HepG2 (cell line): ENCODE results near the gene TBCB. TPM values are rescaled to one million over a fixed set of nuclear protein-coding genes. Genes with fewer than 3 reads are reported as not detected.
A peak's percentile ranks its signal among the peaks of the same experiment; 100 is the strongest.

Source experiments
- CBX5 ChIP-seq: sonication (generic); formaldehyde crosslinking; IDR thresholded peaks from 2 replicates; pipeline ENCODE4 v1.4.0; 2020; ENCODE audit warnings: missing genetic modification reagents, borderline replicate concordance
- EHMT2 ChIP-seq: fragments of 200-600 bp; sonication (generic); IDR thresholded peaks from 2 replicates; pipeline ENCODE4 v1.7.0; 2017; ENCODE audit warnings: antibody characterized with exemption, low read depth, low read length, borderline replicate concordance
- HMG20A ChIP-seq: IDR thresholded peaks from 2 replicates; pipeline ENCODE4 v1.6.1; 2016; ENCODE audit warnings: borderline replicate concordance
- KLF12 ChIP-seq: sonication (generic); formaldehyde crosslinking; IDR thresholded peaks from 2 replicates; pipeline ENCODE4 v1.4.0; 2020; ENCODE audit warnings: missing genetic modification reagents, borderline replicate concordance
- LRRFIP1 ChIP-seq: sonication (generic); formaldehyde crosslinking; conservative IDR thresholded peaks from 2 replicates; pipeline ENCODE4 v1.4.0; 2020; ENCODE audit warnings: missing genetic modification reagents
- MEIS1 ChIP-seq: sonication (generic); formaldehyde crosslinking; IDR thresholded peaks from 2 replicates; pipeline ENCODE4 v1.9.0; 2021; ENCODE audit warnings: mild to moderate bottlenecking, missing genetic modification reagents, moderate library complexity, borderline replicate concordance
- MXD3 ChIP-seq: IDR thresholded peaks from 2 replicates; pipeline ENCODE4 v1.6.1; 2016; ENCODE audit warnings: mild to moderate bottlenecking, missing biosample characterization, missing genetic modification reagents
- MZF1 ChIP-seq: sonication (generic); formaldehyde crosslinking; IDR thresholded peaks from 2 replicates; pipeline ENCODE4 v1.8.1; 2023; ENCODE audit warnings: mild to moderate bottlenecking, missing genetic modification reagents, borderline replicate concordance
- RARG ChIP-seq: sonication (generic); formaldehyde crosslinking; IDR thresholded peaks from 2 replicates; pipeline ENCODE4 v1.4.0; 2020; ENCODE audit warnings: low read depth, mild to moderate bottlenecking, missing genetic modification reagents
- SAP130 ChIP-seq: IDR thresholded peaks from 2 replicates; pipeline ENCODE4 v1.6.1; 2016; ENCODE audit warnings: low read depth
- SP140L ChIP-seq: sonication (generic); formaldehyde crosslinking; IDR thresholded peaks from 2 replicates; pipeline ENCODE4 v1.4.0; 2020; ENCODE audit warnings: missing genetic modification reagents, borderline replicate concordance
- ZFP36L1 ChIP-seq: sonication (generic); formaldehyde crosslinking; IDR thresholded peaks from 2 replicates; pipeline ENCODE4 v1.8.0; 2022; ENCODE audit warnings: mild to moderate bottlenecking, missing genetic modification reagents, moderate library complexity
- ZNF34 ChIP-seq: sonication (generic); formaldehyde crosslinking; IDR thresholded peaks from 2 replicates; pipeline ENCODE4 v1.4.0; 2020; ENCODE audit warnings: mild to moderate bottlenecking, missing genetic modification reagents, borderline replicate concordance
- ZNF598 ChIP-seq: sonication (generic); formaldehyde crosslinking; IDR thresholded peaks from 2 replicates; pipeline ENCODE4 v1.5.1; 2020; ENCODE audit warnings: mild to moderate bottlenecking, missing genetic modification reagents, borderline replicate concordance
- ZNF770 ChIP-seq: sonication (generic); formaldehyde crosslinking; IDR thresholded peaks from 2 replicates; pipeline ENCODE4 v1.5.0; 2020; ENCODE audit warnings: mild to moderate bottlenecking, missing genetic modification reagents
- ZNF839 ChIP-seq: sonication (generic); formaldehyde crosslinking; IDR thresholded peaks from 2 replicates; pipeline ENCODE4 v1.4.0; 2020; ENCODE audit warnings: missing genetic modification reagents, mild to moderate bottlenecking, borderline replicate concordance
- ZSCAN31 ChIP-seq: sonication (generic); formaldehyde crosslinking; IDR thresholded peaks from 2 replicates; pipeline ENCODE4 v1.5.0; 2020; ENCODE audit warnings: low read depth, mild to moderate bottlenecking, missing genetic modification reagents
- polyA plus RNA-seq, 8 experiments: library from polyadenylated mRNA; depleted of rRNA in 3 of 8; stranded (reverse) in 7 of 8; unstranded in 1 of 8; fragments of >200 nt; fragmentation: Illumina TruSeq in 4 of 8; extraction: Trizol in 4 of 8; gene quantifications; 2 replicates each; pipeline versions ENCODE4 v1.2.1 to v1.2.3, GENCODE V29; 2011 to 2016; ENCODE audit warnings: low read depth in 4 of 8, missing spikeins in 1 of 8, mixed read lengths in 1 of 8; ENCODE audit not compliant: insufficient read depth in 1 of 8
- total RNA-seq, 5 experiments: library from RNA; depleted of rRNA; stranded (reverse); fragments of >200 nt; fragmentation: Illumina TruSeq; extraction: Trizol; gene quantifications; 2 replicates each; pipeline ENCODE4 v1.2.3, GENCODE V29; 2016; ENCODE audit warnings: low read depth in 1 of 5
- TF ChIP-seq, protein P1 (sequence below): sonication (generic); formaldehyde crosslinking; IDR thresholded peaks from 2 replicates; pipeline ENCODE4 v1.8.1; 2023; ENCODE audit warnings: mild to moderate bottlenecking, missing genetic modification reagents

The TBCB gene
- total and polyA plus RNA-seq, 2 of the 13 experiments (the other 11 are each of a cell fraction or from before 2014, with no cell fraction given): 271 to 276 TPM

DNA sequence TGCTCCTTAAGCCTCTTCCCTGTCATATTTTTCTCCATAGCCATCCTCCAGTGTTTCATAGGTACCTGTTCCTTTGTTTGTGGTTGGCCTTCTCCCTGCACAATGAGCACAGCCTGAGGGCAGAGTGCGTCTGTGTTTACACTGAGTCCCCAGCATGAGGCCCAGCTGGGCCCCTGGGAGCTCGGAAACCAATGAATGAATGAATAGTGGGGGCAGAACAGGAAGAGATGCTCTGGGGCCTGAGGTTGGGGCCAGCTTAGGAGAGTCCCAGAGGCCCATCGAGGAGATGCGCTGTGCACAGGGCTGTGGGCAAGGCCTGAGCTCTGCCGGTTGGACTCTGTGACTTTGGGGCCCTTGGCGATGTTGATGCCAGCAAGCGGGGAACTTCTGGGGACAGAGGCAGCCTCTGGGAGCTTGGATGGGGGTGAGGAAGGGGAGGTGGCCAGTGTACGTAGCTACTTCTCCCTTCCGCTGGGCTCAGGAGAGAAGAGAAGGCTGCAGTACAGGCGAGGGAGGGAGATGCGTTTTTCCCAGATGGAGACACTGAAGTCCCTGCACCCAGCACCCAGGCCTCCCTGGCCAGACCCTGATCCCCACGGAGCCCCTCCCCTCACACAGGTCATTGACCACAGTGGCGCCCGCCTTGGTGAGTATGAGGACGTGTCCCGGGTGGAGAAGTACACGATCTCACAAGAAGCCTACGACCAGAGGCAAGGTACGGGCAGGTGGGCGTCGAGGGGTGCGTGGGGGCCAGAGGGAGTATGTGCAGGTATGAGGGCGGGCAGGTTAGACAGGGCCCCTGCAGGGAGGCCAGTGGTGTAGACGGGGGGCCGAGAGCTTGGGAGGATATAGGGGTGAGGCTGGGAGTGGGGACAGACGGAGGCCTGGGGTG is 5.1 kb downstream of the TBCB start (continued):
- TF ChIP-seq SP140L (CRISPR knock-in tag) (no peak), EHMT2 (no peak), ZFP36L1 (CRISPR knock-in tag) (peak; percentile 70; the same call in 1 of the 2 replicates), MEIS1 (0 out of 2 replicates have a peak, but pooled peaks have one; percentile 59), SAP130 (CRISPR knock-in tag) (peak; percentile 98), ZSCAN31 (CRISPR knock-in tag) (no peak), RARG (CRISPR knock-in tag) (no peak), ZNF598 (CRISPR knock-in tag) (no peak), KLF12 (CRISPR knock-in tag) (no peak), MZF1 (CRISPR knock-in tag) (no peak), HMG20A (CRISPR knock-in tag) (no peak; the same call in 1 of the 2 replicates), CBX5 (CRISPR knock-in tag) (peak; percentile 63; the same call in 1 of the 2 replicates), LRRFIP1 (CRISPR knock-in tag) (no peak), ZNF839 (CRISPR knock-in tag) (no peak), MXD3 (peak; percentile 12; the same call in 1 of the 2 replicates), ZNF34 (CRISPR knock-in tag) (no peak), ZNF770 (CRISPR knock-in tag) (peak; percentile 63; the same call in 1 of the 2 replicates)
- TF ChIP-seq, protein P1, sequence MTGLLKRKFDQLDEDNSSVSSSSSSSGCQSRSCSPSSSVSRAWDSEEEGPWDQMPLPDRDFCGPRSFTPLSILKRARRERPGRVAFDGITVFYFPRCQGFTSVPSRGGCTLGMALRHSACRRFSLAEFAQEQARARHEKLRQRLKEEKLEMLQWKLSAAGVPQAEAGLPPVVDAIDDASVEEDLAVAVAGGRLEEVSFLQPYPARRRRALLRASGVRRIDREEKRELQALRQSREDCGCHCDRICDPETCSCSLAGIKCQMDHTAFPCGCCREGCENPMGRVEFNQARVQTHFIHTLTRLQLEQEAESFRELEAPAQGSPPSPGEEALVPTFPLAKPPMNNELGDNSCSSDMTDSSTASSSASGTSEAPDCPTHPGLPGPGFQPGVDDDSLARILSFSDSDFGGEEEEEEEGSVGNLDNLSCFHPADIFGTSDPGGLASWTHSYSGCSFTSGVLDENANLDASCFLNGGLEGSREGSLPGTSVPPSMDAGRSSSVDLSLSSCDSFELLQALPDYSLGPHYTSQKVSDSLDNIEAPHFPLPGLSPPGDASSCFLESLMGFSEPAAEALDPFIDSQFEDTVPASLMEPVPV: peak; percentile 94
